Adrenal gland (tissue), 12 donors: ENCODE data around the gene CNTLN. TPM values are rescaled to one million over a fixed set of nuclear protein-coding genes. Genes with fewer than 3 reads are reported as not detected.
"Not testable (repeated sequence)": the region's sequence is repeated elsewhere in the genome, so short reads cannot be mapped to it uniquely, and the experiment has no call there.

ENCODE experiments used
- DNase-seq, 7 donors: peaks; one replicate each; pipeline ENCODE4 v3.0.0-alpha.2; 2019 to 2020
- H3K27ac ChIP-seq, 5 donors: fragments of 200-600 bp; sonication (generic) in 4 of 5; 1 replicate in 3 of 5; 2 replicates in 2 of 5; pipeline versions ENCODE4 v1.5.1 to v1.8.0; 2016 to 2020; ENCODE audit warnings: mild to moderate bottlenecking in 1 of 5
- H3K27me3 ChIP-seq: fragments of 200-600 bp; 2 replicates; pipeline ENCODE4 v1.8.0; 2021
- H3K36me3 ChIP-seq, 2 donors: fragments of 200-600 bp; replicated peaks in 1 of 2; 1 replicate in 1 of 2; 2 replicates in 1 of 2; pipeline versions ENCODE4 v1.5.1 to v1.8.0; 2018 to 2022
- H3K4me1 ChIP-seq, 2 donors: fragments of 200-600 bp; replicated peaks in 1 of 2; 1 replicate in 1 of 2; 2 replicates in 1 of 2; pipeline versions ENCODE4 v1.5.1 to v1.8.0; 2018 to 2021
- H3K4me3 ChIP-seq, 4 donors: fragments of 200-600 bp; sonication (generic) in 3 of 4; one replicate each; pipeline ENCODE4 v1.5.1; 2016 to 2018
- H3K9me3 ChIP-seq, 3 donors: fragments of 200-600 bp; sonication (generic) in 1 of 3; replicated peaks in 1 of 3; 1 replicate in 2 of 3; 2 replicates in 1 of 3; pipeline versions ENCODE4 v1.5.1 to v1.8.0; 2016 to 2021
- POLR2A ChIP-seq, 2 donors: fragments of 450-650 bp; IDR thresholded peaks; one replicate each; pipeline ENCODE4 v1.6.1; 2017; ENCODE audit warnings: antibody characterized with exemption in 2 of 2, mild to moderate bottlenecking in 2 of 2, moderate library complexity in 1 of 2
- WGBS, 4 donors: extraction: QIAGEN DNeasy Blood & Tissue Kit in 2 of 4; methylation state at CpG; one replicate each; pipeline versions ENCODE4 v1.1.5 to v1.1.7; 2013 to 2017; 5-methylcytosine and 5-hydroxymethylcytosine counted together
- intact Hi-C, 2 donors: fragments of 100-400 bp; cut with DNase I; formaldehyde crosslinking; loops; one replicate each; pipeline versions ENCODE4 v1.14.1 to v1.15.0; 2022 to 2023
- polyA plus RNA-seq, 3 donors: library from polyadenylated mRNA; stranded (reverse); fragments of 200-250 nt in 2 of 3; fragments of 350-450 nt in 1 of 3; fragmentation: Illumina TruSeq in 1 of 3; extraction: RNeasy Lipid Tissue Mini Kit (QIAGEN cat#74804) in 1 of 3; gene quantifications; one replicate each; pipeline ENCODE4 v1.2.3, GENCODE V29; 2013 to 2014
- total RNA-seq, 9 donors: library from RNA; depleted of rRNA in 4 of 9; stranded (reverse); fragments of >200 nt in 4 of 9; fragments of 120-200 nt in 1 of 9; fragmentation: NEBNext Ultra II Directional in 1 of 9; extraction: Animal tissue kit (Norgen Biotek cat#: 25700) in 1 of 9; gene quantifications; one replicate each; pipeline versions ENCODE4 v1.1.0 to v1.2.4, GENCODE V29; 2013 to 2023
- TF ChIP-seq, protein P1 (sequence below), 6 experiments: fragments of 450-650 bp in 4 of 6; fragments of 200-600 bp in 2 of 6; sonication (generic) in 1 of 6; IDR thresholded peaks; 1 replicate in 5 of 6; 2 replicates in 1 of 6; pipeline versions ENCODE4 v1.5.1 to v1.8.0; 2016 to 2021; ENCODE audit warnings: antibody characterized with exemption in 6 of 6, mild to moderate bottlenecking in 2 of 6, moderate library complexity in 1 of 6
- donor health status: healthy with polysubstance abuse.
- donor health status: Bipolar disorder and iron deficiency.
- donor health status: DM: yes; HTN: yes; CAD: no.
- donor health status: DM: no; HTN: no; CAD: no.
- donor health status: DM: no; HTN: no; CAD: no.
- donor health status: DM: yes; HTN: yes; CAD: no.

Gene CNTLN
- total and polyA plus RNA-seq, 12 donors = 2.1 to 13.6 (median 6.4) TPM

DNA sequence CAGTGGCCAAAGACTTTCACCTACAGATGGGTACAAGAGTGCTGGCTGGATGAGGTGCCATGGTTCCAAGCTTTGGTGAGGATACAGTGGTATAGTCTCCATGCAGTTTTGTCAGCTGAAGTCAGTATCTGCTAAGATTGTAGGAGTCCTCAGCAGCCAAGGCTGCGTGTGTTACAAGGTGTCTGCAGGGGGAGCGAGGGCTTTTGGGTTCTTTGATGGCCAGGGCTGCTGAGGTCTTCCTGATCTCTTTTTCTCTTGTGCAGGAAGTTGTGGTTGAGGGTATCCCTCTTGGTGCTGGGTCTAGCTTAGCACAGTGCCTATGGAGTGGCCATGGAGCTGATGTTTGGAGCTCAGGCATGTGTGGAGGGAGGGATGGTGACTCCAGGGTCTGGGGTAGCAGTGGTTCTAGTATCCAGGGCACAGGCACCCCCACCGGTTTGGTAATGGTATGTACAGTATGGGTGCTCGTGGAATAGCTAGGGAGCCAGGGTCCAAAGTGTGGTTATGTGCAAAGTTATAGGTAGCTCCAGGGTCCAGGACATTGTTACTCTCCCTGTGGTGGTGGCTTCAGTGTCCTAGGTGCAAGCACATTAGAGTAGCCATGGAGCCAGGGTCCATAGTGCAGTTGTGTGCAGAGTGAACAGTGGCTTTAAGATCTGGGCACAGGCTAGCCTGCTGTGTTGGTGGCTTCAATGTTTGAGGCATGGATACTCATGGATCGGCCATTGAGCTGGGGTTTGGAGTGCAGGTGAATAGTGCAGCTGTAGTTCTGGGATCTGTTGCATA is 36.7 kb downstream of the CNTLN start:
- intact Hi-C loops = no loop called here
- Histone ChIP-seq H3K4me3 (no peak overlapping the region), H3K4me1 (no peaks in the 10 kb centered on the region), H3K36me3 (no peaks in the 10 kb centered on the region), H3K9me3 (no peaks in the 10 kb centered on the region), H3K27ac (no peak overlapping the region), H3K27me3 (no peaks in the 10 kb centered on the region)
- 84 to 96% (median 94%) methylated on average over 2 to 5 of the region's 5 CpGs for WGBS, 4 donors
- no peak for TF ChIP-seq POLR2A (IDR thresholded peaks at IDR 0.05)
- TF ChIP-seq, protein P1, sequence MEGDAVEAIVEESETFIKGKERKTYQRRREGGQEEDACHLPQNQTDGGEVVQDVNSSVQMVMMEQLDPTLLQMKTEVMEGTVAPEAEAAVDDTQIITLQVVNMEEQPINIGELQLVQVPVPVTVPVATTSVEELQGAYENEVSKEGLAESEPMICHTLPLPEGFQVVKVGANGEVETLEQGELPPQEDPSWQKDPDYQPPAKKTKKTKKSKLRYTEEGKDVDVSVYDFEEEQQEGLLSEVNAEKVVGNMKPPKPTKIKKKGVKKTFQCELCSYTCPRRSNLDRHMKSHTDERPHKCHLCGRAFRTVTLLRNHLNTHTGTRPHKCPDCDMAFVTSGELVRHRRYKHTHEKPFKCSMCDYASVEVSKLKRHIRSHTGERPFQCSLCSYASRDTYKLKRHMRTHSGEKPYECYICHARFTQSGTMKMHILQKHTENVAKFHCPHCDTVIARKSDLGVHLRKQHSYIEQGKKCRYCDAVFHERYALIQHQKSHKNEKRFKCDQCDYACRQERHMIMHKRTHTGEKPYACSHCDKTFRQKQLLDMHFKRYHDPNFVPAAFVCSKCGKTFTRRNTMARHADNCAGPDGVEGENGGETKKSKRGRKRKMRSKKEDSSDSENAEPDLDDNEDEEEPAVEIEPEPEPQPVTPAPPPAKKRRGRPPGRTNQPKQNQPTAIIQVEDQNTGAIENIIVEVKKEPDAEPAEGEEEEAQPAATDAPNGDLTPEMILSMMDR (IDR thresholded peaks at IDR 0.05) = no peak
- no peak for DNase-seq

- H3K36me3 ChIP-seq, H3K4me1 ChIP-seq, H3K27ac ChIP-seq, H3K27me3 ChIP-seq, intact Hi-C loops, H3K4me3 ChIP-seq, DNase-seq, H3K9me3 ChIP-seq: not testable (repeated sequence)
- WGBS, 4 donors = 93 to 98% (median 97%) methylated on average over 12 to 15 of the region's 15 CpGs
Observed at GRCh38 chr9:17177496-17177895, 42.7 kb downstream of the CNTLN start.

DNA sequence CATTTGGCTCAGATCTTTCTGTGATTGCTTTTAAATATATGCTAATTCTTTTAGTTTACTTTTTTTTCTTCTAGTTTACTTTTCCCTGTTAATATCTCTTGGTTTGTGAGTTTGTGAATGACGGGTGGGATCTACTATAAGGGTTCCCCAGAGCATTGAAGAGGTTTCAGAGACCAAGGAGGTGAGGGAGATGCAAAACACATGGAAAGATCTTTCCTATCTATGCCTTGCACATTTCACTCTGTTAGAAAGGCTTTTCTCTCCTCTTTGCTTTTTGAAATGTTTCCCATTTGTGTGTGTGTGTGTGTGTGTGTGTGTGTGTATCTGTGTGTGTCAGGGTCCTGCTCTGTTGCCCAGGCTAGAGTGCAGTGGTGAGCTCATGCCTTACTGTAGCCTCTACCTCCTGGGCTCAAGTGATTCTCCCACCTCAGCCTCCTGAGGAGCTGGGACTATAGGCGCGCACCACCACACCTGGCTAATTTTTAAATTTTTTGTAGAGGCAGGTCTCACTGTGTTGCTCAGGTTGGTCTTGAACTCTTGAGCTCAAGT is 50.7 kb downstream of the CNTLN start:
- no peak for DNase-seq
- Histone ChIP-seq H3K4me3 (no peak overlapping the region), H3K4me1 (no peaks in the 10 kb centered on the region), H3K27ac (no peak overlapping the region), H3K36me3 (no peaks in the 10 kb centered on the region), H3K27me3 (no peaks in the 10 kb centered on the region), H3K9me3 (no peaks in the 10 kb centered on the region)
- no peak for TF ChIP-seq POLR2A (IDR thresholded peaks at IDR 0.05)
- TF ChIP-seq, protein P1 (IDR thresholded peaks at IDR 0.05) = no peak
- intact Hi-C loops = no loop called here
- 91 to 94% (median 93%) methylated on average over 3 of the region's 3 CpGs for WGBS, 4 donors

- no peaks in the 10 kb centered on the region for H3K4me1 ChIP-seq
- intact Hi-C loops = no loop called here
- H3K27ac ChIP-seq = no peak overlapping the region
Observed at GRCh38 chr9:17191082-17191481, 56.2 kb downstream of the CNTLN start.

More at GRCh38 chr9:17191082-17191481, 56.2 kb downstream of the CNTLN start:
- H3K36me3 ChIP-seq = no peaks in the 10 kb centered on the region
- DNase-seq = no peak
- TF ChIP-seq POLR2A (IDR thresholded peaks at IDR 0.05) = no peak
- TF ChIP-seq, protein P1 (IDR thresholded peaks at IDR 0.05) = no peak
- H3K27me3 ChIP-seq = no peaks in the 10 kb centered on the region
- H3K9me3 ChIP-seq = no peaks in the 10 kb centered on the region
- no peak overlapping the region for H3K4me3 ChIP-seq
